Measurements from ENCODE around the gene AP3D1. TPM values are rescaled to one million over a fixed set of nuclear protein-coding genes. Genes with fewer than 3 reads are reported as not detected.
"Not testable (repeated sequence)": the region's sequence is repeated elsewhere in the genome, so short reads cannot be mapped to it uniquely, and the experiment has no call there.

Gene AP3D1
- 119 and 121 TPM in 2 replicates for total RNA-seq

DNA sequence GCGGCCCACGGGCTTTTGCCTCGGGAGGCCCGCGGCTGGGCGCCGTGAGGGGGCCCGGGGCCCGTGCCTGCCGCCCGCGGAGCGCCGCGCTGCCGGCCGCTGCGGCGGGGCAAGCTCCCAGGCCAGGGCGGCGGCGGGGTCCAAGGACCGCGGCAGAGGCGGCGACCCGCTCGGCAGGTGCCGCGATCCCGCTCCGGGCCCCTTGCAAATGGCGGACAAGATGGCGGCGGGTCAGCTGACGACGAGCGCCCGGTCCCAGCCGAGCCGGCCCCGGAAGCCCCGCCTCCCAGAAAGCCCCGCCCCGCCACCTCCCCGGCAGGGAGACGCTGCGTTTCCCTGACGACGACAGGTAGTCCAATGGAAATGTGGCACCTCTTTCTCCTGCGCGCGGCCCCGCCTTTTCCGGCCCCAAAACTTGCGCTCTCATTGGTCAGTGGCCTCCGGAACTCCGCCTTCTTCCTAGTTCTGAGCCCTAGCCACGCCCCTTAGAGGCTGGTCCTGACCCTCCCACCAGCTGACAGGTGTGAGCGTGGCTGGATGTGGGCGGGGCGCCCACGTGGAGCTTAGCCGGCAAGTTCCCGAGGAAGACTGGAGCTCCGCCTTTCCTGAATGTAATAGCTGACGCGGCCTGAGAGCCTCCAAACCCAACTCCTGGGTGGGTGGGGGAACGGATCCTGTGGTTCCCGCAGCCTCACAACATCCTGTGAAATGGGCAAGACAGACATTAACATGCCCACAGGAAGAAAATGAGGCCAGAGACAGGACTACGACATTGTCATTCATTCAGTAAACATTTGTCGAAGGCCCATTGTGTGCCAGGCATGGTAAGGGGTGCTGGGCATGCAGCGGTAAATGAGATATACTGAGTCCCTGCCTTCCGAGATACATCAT lies at the start of gene AP3D1:
TSS of gene AP3D1 (minus strand) at position 228 of the 891 bp plus-strand sequence. CDS start 232 bp downstream, outside the sequence.
- H3K4me1 ChIP-seq (ENCODE audit: insufficient read depth, low read length): peaks cover 27% of the 10 kb centered on the region
- H3K27me3 ChIP-seq (ENCODE audit: insufficient read depth, low read length): no peaks in the 10 kb centered on the region
- H3K9me3 ChIP-seq (ENCODE audit: low read depth, low read length): no peaks in the 10 kb centered on the region
- TF ChIP-seq, protein P1, sequence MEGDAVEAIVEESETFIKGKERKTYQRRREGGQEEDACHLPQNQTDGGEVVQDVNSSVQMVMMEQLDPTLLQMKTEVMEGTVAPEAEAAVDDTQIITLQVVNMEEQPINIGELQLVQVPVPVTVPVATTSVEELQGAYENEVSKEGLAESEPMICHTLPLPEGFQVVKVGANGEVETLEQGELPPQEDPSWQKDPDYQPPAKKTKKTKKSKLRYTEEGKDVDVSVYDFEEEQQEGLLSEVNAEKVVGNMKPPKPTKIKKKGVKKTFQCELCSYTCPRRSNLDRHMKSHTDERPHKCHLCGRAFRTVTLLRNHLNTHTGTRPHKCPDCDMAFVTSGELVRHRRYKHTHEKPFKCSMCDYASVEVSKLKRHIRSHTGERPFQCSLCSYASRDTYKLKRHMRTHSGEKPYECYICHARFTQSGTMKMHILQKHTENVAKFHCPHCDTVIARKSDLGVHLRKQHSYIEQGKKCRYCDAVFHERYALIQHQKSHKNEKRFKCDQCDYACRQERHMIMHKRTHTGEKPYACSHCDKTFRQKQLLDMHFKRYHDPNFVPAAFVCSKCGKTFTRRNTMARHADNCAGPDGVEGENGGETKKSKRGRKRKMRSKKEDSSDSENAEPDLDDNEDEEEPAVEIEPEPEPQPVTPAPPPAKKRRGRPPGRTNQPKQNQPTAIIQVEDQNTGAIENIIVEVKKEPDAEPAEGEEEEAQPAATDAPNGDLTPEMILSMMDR (IDR thresholded peaks at IDR 0.05; ENCODE audit: extremely low read depth, low read depth, low read length): no peak
- peak within 1 kb of the TSS; percentile 99 for H3K4me2 ChIP-seq (ENCODE audit: insufficient read depth, low read length)
- peak; percentile 100 for DNase-seq (ENCODE audit: insufficient read length, low spot score, missing footprints)
- peaks cover 47% of the 10 kb centered on the region for H3K79me2 ChIP-seq (ENCODE audit: insufficient read depth, low read length)
- H3K4me3 ChIP-seq (ENCODE audit: insufficient read depth, low read length): peak within 1 kb of the TSS; percentile 97
- peak within 1 kb of the TSS; percentile 85 for H2AFZ ChIP-seq (ENCODE audit: low read length)
- H3K27ac ChIP-seq (ENCODE audit: low read depth, low read length): peak within 1 kb of the TSS; percentile 88
- peaks cover 37% of the 10 kb centered on the region for H4K20me1 ChIP-seq (ENCODE audit: insufficient read depth, low read length)
- H3K36me3 ChIP-seq (ENCODE audit: insufficient read depth, low read length): peaks cover 6% of the 10 kb centered on the region

DNA sequence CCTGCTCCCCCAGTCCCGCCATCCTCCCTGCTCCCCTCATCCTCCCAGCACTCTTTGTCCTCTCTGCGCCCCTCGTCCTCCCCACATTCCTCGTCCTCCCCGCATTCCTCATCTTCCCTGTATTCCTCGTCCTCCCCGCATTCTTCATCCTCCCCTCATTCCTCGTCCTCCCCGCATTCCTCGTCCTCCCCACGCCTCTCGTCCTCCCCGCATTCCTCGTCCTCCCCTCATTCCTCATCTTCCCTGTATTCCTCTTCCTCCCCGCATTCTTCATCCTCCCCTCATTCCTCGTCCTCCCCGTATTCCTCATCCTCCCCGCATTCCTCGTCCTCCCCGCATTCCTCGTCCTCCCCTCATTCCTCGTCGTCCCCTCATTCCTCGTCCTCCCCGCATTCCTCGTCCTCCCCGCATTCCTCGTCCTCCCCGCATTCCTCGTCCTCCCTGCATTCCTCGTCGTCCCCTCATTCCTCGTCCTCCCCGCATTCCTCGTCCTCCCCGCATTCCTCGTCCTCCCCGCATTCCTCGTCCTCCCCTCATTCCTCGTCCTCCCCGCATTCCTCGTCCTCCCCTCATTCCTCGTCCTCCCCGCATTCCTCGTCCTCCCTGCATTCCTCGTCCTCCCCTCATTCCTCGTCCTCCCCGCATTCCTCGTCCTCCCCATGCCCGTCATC lies 49.4 kb upstream of the AP3D1 start:
- H3K4me2 ChIP-seq (ENCODE audit: insufficient read depth, low read length); DNase-seq (ENCODE audit: insufficient read length, low spot score, missing footprints); H3K27ac ChIP-seq (ENCODE audit: low read depth, low read length); H3K4me3 ChIP-seq (ENCODE audit: insufficient read depth, low read length); H3K4me1 ChIP-seq (ENCODE audit: insufficient read depth, low read length); H3K27me3 ChIP-seq (ENCODE audit: insufficient read depth, low read length); H2AFZ ChIP-seq (ENCODE audit: low read length); H3K9me3 ChIP-seq (ENCODE audit: low read depth, low read length): not testable (repeated sequence)
- Histone ChIP-seq H4K20me1 (ENCODE audit: insufficient read depth, low read length) (peaks cover 46% of the 10 kb centered on the region), H3K79me2 (ENCODE audit: insufficient read depth, low read length) (peaks cover 94% of the 10 kb centered on the region), H3K36me3 (ENCODE audit: insufficient read depth, low read length) (peaks cover 50% of the 10 kb centered on the region)

DNA sequence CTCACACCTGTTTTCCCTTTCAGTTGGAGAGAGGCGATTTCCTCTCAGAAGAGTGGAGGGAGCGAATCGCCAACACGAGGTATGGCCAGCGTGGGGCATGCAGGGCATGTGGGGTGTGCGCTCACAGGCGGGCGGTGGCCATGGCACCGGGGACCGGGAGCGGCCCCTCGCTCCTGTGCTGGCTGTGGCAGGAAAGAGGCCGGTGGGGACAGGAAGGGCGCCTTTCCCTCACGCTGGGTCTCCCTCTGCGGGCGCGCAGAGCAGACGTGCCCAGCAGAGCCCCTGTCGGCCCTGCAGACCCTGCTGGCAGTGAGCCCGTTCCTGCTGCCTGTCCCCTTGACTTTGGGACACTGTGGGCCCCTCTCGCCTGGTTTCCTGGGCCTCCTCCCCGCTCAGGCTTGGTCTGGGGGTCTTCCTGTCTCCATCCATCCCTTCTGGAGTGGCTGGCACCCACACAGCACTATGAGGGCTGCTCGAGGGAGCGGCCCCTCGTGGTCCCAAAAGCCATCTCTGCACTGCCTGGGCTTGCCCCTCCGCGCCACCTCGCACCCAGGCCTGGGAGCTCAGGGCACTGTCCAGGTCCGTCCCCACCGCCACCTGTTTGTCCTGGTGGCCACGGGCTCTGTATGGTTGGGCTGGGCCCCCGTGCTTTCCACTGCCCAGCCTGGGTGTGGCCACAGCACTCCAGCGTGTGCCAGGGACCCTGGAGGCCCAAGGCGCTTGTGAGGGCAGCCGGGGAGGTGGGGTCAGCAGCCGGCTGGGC lies 48.7 kb upstream of the AP3D1 start:
- Histone ChIP-seq H3K79me2 (ENCODE audit: insufficient read depth, low read length) (peaks cover 96% of the 10 kb centered on the region), H3K4me3 (ENCODE audit: insufficient read depth, low read length) (no peak overlapping the region), H3K27me3 (ENCODE audit: insufficient read depth, low read length) (no peaks in the 10 kb centered on the region), H3K27ac (ENCODE audit: low read depth, low read length) (no peak overlapping the region), H3K9me3 (ENCODE audit: low read depth, low read length) (no peaks in the 10 kb centered on the region), H3K4me2 (ENCODE audit: insufficient read depth, low read length) (no peak overlapping the region), H3K4me1 (ENCODE audit: insufficient read depth, low read length) (peaks cover 4% of the 10 kb centered on the region), H4K20me1 (ENCODE audit: insufficient read depth, low read length) (peaks cover 43% of the 10 kb centered on the region), H3K36me3 (ENCODE audit: insufficient read depth, low read length) (peaks cover 49% of the 10 kb centered on the region), H2AFZ (ENCODE audit: low read length) (no peak overlapping the region)
- TF ChIP-seq, protein P1 (IDR thresholded peaks at IDR 0.05; ENCODE audit: extremely low read depth, low read depth, low read length): no peak
- no peak for DNase-seq (ENCODE audit: insufficient read length, low spot score, missing footprints)

DNA sequence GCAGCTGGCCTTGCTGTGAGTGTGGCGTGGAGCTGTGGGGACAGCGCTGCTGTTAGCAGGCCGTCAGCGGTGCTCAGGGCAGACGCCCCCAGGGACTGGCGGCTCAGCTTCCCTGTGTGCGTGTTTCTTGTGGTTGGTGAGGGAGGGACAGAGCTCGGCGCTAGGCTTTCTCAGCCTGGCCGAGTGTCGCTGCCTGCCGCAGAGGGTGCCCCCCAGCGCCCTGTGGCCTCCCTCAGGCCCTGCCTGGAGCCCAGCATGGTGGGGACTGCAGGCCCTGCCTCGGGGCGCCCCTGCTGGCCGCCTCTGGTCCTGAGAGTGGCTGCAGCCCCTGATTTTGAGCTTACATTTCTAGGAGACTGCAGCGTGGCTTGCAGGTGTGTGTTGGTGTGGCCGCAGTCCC lies 47.8 kb upstream of the AP3D1 start:
- H3K4me2 ChIP-seq (ENCODE audit: insufficient read depth, low read length): no peak overlapping the region
- no peak overlapping the region for H3K4me3 ChIP-seq (ENCODE audit: insufficient read depth, low read length)
- H3K4me1 ChIP-seq (ENCODE audit: insufficient read depth, low read length): peaks cover 4% of the 10 kb centered on the region
- peaks cover 39% of the 10 kb centered on the region for H4K20me1 ChIP-seq (ENCODE audit: insufficient read depth, low read length)
- no peak overlapping the region for H2AFZ ChIP-seq (ENCODE audit: low read length)
- H3K9me3 ChIP-seq (ENCODE audit: low read depth, low read length): no peaks in the 10 kb centered on the region
- DNase-seq (ENCODE audit: insufficient read length, low spot score, missing footprints): peak; percentile 95
- H3K27ac ChIP-seq (ENCODE audit: low read depth, low read length): no peak overlapping the region
- peaks cover 99% of the 10 kb centered on the region for H3K79me2 ChIP-seq (ENCODE audit: insufficient read depth, low read length)
- TF ChIP-seq, protein P1 (IDR thresholded peaks at IDR 0.05; ENCODE audit: extremely low read depth, low read depth, low read length): peak; percentile 49
- no peaks in the 10 kb centered on the region for H3K27me3 ChIP-seq (ENCODE audit: insufficient read depth, low read length)
- peaks cover 51% of the 10 kb centered on the region for H3K36me3 ChIP-seq (ENCODE audit: insufficient read depth, low read length)
